GM12874 (cell line): Measurements from ENCODE around the gene PTPN22.

Experiments
- TF ChIP-seq, protein P1 (sequence below): IDR thresholded peaks from 2 replicates; pipeline ENCODE4 v1.5.1; 2011; ENCODE audit warnings: low read depth, mild to moderate bottlenecking, control low read depth, low read length, moderate library complexity; ENCODE audit not compliant: insufficient read depth

The PTPN22 gene

GRCh38 chr1:113895961-113896360 lies 24.4 kb upstream of the PTPN22 start:
- TF ChIP-seq, protein P1, sequence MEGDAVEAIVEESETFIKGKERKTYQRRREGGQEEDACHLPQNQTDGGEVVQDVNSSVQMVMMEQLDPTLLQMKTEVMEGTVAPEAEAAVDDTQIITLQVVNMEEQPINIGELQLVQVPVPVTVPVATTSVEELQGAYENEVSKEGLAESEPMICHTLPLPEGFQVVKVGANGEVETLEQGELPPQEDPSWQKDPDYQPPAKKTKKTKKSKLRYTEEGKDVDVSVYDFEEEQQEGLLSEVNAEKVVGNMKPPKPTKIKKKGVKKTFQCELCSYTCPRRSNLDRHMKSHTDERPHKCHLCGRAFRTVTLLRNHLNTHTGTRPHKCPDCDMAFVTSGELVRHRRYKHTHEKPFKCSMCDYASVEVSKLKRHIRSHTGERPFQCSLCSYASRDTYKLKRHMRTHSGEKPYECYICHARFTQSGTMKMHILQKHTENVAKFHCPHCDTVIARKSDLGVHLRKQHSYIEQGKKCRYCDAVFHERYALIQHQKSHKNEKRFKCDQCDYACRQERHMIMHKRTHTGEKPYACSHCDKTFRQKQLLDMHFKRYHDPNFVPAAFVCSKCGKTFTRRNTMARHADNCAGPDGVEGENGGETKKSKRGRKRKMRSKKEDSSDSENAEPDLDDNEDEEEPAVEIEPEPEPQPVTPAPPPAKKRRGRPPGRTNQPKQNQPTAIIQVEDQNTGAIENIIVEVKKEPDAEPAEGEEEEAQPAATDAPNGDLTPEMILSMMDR, result no peak

GRCh38 chr1:113895098-113895497 lies 23.6 kb upstream of the PTPN22 start:
- TF ChIP-seq, protein P1, result no peak

GRCh38 chr1:113893267-113893666 lies 21.8 kb upstream of the PTPN22 start:
- TF ChIP-seq, protein P1, result no peak

GRCh38 chr1:113891631-113892220 lies 20.2 kb upstream of the PTPN22 start:
- TF ChIP-seq, protein P1, result no peak

DNA sequence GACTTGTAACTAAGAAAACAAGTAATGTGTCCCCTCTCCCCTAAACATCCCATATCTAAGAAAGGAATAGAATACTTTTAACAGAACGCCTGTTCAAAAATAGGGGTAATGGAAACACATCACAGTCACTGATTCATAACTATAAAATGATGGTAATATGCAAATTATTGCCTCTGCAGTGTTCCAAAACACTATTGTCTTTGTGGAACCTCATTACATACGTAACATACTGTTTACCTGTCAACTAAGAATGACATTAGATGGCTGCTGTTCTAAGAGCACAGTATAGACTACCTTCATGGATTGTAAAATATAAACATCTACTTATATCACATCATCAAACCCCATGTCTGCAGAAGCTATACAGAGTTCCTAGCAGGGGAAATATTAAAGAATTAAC lies 19.3 kb upstream of the PTPN22 start:
- TF ChIP-seq, protein P1, result no peak

GRCh38 chr1:113887402-113888175 lies 16.1 kb upstream of the PTPN22 start, which contains the start of gene BCL2L15:
Gene BCL2L15, minus strand, starts transcription at chr1:113887581. Its CDS starts 206 bp downstream, at chr1:113887375.
- TF ChIP-seq, protein P1, result no peak

DNA sequence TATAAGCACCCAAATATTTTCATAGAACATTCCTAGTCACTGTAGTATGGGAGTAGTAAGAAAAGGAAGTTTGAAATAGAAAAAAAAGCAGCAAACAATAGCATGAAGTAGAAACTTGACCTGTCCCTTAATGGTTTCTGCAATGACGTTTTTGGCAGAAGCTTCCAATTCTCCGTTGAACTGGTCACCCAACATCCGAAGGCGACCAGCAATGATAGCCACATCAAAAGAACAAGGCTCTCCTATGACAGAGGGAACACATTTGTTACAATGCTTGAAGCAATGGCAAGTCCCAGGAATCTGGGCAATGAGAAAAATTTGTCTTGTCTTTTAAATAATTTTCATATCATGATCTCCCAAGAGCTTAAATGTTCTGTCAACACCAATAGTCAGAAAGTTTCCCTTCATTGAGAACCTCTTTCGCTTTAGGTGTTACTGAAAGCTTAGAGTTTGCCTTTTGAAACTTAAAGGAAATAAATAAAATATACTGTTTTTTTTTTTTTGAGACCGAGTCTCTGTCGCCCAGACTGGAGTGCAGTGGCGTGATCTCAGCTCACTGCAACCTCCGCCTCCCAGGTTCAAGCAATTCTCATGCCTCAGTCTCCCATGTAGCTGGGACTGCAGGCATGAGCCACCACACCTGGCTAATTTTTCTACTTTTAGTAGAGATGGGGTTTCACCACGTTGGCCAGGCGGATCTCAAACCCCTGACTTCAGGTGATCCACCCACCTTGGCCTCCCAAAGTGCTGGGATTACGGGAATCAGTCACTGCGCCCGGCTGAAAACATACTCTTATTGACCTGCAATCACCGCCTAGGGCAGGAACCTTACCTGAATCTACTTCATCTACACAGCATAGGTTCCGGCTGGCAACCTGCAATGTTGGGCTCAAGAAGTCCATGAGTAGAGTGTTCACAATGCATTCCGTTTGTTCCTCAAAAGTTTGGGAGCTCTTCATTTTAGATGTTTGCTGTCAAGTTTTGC lies 15.2 kb upstream of the PTPN22 start:
- TF ChIP-seq, protein P1, result no peak
